TTC549 (cell line): ENCODE results near the gene TENT5C.

ENCODE experiments used
- FAIRE-seq: peaks from 2 replicates; lab custom pipeline; 2012; peaks lifted over from hg19 to GRCh38; lab: Jason Lieb, UNC

TENT5C gene

DNA sequence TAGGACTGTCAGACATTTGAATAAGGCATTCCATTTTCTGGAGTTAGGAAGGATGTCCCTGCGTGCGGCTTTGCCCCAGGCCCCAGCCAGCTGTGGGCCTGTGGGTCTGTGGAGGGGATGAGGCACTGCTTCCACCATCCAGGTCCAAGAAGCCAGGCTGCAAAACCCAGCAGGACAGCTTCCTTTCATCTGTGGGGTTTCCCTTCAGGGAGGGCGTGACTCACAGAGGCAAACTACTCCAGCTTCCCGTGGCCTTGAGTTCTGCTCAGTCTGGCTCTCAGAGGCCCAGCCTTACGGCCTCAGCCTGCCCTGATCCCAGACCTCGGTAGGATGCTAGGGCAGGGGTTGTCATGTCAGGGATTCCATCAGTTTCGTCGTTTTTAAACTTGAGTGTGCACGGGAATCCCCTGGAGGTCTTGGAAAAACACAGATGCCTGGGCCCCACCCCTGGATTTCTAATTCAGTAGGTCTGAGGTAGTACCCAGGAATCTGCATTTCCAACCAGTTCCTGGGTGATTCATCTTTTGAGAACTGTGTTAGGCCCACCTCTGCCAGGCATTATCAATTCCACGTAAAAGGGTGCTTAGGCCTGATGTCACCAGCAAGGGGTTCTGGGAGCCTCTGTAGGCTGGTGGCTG is 32.3 kb upstream of the TENT5C start:
- FAIRE-seq = no peak

DNA sequence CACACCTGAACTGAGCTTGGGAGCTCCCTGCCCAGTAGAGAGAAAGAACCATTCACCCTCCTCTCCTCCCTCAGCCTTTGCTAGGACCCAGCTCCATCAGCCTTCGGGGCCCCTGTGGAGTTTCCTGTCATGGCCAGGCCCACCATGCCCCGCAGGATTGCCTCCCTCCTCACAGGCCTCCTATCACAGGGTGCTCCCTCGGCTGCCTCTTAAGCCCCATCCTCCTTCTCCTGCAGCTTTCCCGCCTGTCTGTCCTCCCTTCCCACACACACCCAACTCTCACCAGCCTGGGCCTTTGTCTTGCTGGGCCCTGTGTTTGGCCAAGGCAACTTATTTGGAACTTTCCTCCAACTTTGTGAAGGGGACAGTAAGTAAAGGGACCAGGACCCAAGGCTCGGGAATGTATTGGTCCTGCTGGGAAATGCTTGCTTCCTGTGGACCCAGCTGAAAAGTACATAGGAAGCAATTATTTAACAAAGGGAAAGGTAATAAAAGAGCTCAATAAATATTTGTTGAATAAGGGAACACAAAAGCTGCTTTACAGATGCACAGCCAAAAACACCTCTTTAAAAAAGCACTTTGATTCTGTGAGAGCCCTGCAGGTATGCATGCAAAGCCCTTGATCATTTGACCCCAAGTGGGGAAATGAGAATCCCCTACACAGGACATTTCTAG is 31.6 kb upstream of the TENT5C start:
- no peak for FAIRE-seq

DNA sequence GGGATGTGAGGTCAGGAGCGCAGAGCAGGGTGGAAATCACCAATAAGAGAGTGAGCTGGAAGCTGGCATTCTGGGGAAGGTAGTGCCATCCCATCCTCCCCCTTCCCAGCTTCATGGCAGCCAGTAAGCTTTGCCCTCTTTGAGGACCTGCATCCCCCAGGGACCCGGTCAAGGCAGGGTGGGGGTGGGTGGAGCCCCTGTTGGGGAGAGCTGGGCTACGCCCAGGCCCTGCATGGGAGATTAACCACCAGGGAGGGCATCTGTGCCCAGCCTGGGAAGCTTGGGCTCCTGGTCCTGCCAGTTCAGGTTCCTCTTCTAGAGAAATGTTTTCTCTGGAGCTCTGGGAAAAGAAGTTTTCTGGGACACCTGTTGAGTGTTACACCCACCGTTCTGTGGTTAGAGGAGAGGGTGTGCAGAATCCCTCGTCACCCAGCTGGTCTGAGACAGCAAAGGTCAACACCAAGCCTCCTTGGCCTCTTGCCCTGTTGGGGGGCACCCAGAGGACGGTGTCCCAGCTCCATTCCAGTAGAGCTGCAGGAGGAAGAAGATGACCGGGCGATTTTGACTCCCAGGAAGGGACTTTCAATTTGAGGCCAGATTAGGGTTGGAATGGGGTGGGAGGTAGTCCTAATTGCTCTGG is 30.1 kb upstream of the TENT5C start:
- FAIRE-seq = no peak

DNA sequence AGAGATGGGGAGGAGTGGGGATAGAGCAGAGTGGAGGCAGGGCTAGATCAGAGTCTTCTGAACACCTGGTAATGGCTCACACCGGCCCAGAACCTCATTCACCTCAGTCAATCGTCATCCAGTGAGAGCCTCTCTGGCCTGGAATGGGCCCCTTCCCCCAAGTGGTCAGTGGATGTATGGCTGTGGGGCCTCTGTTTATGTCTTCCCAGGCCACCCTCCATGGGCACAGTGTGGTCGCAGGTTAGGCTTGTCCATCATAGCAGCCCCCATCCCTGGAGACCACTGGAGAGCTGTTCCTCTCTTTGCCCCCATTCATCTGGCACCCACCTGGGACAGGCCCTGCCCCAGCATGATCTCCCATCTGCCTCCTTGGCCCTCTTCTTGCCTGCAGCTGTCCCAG is 29.6 kb upstream of the TENT5C start:
- FAIRE-seq = no peak

DNA sequence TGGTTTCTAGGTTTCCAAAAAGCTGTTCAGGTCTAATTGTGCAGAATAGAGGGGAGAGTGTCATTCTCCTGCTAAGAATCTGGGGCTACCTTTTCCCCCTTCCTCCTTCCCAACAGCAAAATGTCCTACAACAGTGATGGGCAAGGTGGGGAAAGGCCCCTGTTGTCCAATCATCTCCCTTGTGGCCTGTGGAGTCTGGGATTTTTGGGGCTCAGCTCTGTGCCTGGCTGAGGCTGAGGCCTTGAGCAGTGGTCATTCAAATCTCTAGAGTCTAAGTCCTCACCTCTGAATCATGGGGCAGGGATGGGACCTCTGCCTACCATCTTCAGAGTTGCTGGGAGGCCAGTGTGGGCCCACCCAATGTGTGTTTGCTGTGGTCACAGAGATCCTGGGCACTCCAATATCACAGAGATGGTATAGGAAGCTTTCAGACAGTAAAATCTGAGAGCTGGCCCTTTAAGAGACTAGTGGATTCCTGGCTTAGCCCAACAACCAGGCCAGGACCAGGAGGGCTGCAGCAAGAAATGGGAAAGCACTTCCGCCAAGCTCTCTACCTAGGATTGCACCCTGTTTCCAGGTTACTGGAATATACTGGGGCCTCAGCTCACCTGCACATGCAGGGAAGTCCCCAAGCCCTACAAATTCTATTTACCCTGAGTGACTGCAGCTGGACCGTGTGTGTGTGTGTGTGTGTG is 28.5 kb upstream of the TENT5C start:
- FAIRE-seq = no peak

DNA sequence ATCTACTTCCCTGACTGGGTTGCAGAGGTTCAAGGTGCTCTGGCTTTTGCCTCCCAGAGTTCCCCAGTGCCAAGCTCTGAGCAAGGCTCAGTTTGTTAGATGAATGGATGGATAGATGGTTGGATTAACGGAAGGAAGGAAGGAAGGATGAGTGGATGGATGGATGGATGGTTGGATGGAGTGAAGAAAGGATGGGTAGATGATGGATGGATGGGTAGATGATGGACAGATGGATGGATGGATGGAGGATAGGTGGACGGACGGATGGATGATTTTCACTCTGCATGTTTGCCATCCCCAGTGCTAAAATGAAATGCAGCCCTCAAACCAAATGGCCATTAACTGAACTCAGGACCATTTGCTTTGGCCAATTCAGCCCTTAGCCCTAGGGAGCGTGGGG is 27.4 kb upstream of the TENT5C start:
- no peak for FAIRE-seq

DNA sequence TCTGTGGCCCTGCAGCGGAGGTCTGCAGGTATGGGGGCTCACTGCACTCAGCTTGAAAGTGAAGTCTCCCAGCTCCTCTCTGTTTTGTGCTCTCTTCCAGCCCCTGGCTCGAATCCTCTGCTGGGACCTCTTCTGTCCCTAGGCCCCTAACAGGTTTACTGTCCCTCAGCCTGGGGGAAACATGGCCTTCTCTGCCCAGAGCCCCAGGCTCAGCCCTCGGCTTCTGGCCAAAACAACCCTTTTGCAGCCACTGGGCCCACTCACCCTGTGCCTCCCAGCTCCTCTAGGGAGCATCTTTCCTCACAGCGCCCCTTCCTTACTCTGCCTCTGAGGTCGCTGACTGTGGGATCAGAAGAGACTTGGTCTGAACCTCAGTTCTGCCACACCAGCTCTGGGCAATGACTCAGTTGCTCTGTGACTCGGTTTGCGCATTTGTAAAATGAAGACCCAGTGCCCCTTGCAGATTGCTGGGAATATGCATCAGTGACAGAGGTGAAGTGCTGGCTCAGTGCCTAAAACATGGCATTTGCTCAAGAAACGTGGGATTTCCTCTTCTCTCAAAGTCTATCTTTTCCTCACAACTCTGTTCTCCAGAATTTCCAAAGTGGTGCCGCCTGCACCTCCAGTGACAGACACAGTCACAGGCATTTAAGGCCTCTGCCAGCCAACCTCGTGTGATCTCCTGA is 26.5 kb upstream of the TENT5C start:
- FAIRE-seq = no peak

DNA sequence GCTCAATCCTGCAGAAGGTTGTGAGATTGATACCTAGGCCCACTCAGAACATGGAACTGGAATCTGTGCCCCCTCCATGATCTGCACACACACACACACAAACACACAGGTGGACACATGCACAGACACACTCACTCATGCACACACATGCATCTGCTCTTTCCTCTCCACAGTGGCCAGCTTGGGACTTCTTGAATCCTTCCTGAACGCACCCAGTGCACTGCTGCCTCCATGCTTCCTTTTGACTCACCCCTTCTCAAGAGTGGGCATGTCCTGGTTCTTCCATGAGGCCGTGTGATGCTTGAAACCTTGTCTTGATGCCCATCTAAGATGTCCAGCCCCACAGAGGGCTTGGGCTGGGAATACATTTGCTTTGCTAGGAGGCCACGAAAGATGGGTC is 25.4 kb upstream of the TENT5C start:
- no peak for FAIRE-seq

DNA sequence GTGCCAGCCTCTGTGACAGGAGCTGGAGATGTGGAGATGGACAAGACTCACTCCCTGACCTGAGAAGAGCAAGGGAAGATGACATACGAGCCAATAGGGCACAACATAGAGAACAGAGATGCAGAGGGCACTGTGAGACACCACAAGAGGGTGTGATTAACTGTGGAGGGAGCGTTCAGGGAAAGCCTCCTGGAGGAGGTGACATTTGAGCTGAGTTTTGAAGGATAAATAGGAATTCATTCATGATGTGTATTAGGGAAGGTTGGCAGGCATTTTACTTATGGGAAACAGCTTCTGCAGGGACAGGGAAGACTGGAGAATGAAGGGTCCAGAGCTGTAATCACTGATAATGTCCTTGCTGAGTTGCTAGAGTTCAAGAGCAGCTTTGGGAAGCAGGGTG is 25.0 kb upstream of the TENT5C start:
- no peak for FAIRE-seq

DNA sequence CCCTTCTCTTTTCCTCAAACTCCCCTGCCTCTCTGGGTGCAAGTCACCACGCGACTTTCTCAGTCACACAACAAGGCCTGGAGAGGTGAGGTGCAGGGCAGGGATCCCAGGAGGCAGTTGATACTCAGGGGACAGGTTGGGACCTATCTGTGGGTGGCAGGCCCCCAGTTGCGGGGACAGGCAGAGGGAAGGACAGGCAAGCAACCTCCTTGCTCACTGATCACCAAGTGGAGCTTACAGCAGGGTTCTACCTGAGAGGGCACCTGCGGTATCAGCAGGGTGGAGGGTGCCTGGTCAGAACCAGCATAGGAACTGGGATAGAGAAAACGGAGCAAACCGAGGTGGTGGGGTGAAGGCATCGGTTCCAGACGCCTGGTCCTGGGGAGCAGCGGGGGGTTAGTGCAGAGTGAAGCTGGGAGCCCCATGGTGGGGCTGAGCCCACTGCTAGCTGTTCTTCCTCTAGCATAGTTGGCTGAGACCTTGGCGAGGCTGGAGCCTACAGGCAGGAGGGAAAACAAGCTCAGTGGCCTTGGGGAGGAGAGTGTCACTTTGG is 24.4 kb upstream of the TENT5C start:
- no peak for FAIRE-seq

DNA sequence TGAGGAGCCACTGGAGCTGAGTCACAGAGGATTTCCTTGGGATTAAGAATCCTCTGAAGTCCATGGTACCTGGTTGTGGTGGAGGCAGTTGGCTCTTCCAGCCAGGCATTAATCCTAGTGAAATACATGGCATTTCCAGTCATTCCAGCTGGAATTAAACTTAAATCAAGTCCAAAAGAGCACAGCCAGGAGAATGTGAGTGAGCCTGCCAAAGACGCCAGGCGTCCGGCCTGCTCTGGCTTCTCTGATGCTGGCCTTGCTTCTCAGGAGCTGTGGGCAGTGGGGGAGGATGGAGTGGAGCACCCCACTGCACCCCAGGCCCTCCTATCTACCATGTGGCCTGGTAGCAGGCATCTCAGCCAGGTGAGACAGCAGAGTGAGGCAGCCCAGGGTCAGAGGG is 23.4 kb upstream of the TENT5C start:
- FAIRE-seq = no peak

DNA sequence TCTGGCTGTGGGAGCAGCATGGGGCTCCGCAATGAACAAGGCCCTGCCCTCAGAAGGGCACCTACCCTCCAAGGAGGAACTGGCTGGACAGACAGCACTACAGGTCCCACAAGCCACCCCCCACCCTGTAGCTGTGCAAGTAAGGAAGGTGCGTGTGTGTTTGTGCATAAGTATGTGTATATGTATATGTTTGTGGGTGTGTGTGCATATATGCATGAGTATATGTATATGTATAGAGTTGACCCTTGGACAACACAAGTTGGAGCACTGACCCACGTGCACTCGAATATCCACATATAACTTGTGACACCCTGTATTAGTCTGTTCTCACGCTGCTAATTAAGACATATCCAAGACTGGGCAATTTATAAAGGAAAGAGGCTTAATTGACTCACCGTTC is 22.6 kb upstream of the TENT5C start:
- no peak for FAIRE-seq

DNA sequence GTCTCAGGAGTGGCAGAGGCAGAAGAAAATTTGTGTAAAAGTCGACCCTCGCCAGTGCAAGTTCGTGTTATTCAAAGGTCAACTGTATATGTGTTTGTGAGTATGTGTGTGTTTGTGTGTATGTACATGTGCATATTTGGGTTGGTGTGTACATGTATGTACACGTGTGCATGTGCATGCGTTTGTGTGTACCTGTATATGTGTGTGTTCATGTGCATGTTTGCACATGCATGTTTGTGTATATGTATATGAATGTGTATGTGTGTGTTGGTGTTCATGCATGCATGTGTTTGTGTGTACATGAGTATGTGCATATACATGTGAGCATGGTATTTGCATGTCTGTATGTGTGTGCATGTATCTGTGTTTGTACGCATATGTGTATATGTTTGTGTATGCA is 21.7 kb upstream of the TENT5C start:
- FAIRE-seq = no peak

DNA sequence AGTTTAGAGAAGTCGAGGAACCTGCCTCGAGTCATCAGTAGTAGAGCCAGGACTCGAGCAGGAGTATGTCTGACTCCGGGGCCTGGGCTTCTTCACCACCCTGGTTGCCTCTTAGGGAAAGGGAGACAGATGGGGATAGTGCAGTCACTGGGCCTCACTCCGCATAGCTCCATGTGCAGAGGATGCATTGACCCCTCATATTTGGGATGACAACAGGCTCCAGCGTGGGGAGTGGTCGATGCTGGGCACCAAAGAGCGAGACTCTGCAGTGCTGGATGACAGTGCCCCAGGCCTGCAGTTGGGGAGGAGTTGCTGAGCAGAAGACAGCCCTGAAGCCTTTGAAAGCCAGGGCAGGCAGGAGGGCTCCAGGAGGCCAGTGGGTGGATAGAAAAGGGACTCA is 20.8 kb upstream of the TENT5C start:
- FAIRE-seq = no peak

DNA sequence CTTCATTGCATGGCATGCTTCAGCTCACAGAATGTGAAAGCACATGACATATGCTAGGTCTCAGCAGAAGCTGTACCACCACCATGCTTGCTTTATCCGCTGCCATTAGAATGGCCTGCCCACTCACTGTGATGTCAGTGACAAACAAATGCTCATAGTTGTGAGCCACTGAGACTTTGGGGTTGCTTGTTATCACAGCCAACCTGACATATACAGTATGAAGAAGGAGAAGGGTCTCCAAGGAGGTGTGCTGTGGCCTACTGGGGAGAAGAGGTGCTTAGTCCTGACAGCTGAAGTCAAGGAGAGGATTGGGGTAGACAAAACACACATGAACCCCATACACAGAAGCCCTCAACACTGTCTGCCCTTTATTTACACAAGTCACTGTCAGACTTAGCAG is 19.5 kb upstream of the TENT5C start:
- FAIRE-seq = no peak

DNA sequence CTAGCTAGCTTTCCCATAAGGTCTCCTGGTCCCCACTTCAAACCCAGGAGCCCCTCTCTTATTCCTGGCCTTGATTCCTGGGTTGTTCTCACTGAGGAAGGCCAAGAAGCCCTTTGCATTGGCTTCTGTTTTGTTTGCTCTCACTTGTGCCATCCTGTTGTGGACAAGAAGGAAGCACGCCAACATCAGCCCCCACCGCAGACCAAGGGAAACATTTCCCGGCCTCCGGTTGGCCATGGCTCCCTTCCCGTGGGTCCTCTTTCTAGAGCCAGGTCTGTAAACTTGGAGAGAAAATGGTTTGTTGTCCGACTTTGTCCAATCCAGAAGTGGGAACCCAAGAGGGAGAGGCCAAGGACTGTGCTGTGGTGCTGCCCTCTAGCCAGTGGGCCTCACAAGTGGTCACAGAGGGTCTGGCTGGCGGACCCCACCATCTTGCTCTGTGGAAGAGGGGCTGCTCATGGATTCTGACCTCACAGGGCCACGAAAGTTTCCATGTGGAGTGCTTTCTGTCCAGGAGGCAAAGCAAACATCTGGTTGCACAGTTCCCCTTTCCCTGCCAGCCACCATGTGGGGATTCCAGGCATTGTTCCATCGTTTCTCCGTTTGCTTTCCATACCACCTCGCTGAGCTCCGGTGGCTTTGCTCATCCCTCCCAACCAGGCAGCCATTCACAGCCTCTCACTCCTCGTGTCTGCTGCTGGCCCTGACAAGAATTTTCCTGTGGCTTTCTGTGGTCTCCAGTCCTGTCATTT is 18.9 kb upstream of the TENT5C start:
- FAIRE-seq = no peak

DNA sequence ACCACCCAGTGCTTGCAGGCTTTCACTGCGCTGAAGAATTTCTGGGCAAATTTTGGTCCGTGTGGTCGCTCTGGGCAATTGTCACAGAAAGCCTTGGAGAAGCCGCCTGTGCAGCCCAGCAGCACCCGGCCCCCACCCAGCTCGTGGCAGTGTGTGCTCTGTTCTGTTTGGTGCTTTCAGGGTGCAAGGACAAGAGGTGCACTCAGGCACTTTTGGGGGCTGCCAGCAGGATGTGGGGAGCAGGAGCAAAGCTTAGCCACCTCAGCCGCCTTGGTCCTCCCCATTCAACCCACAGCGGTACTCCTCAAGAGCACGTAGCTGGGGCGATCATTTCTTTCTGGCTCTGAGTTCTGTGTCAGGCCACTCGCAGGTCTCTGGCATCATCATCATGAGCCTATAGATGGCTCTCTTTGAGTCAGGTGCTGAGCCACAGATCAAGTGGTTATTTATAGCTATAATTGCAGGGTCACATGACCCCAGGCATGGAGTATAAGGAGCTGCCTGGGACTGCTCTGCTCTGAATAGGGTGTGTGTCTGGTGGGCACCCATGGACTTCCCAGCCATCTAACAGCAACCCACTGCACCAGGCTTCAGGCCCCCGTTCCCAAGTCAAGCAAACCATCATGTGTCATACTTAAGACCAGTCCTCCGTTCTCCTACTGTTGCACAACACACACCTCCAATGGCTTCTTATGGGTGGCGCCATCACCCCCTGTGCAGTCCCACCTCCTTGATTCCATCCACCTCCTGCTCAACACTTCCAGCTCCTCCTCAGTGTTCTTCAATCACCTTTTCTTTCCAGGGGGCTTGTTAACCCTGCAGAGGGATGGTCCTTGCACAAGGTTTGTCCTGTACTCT is 18.1 kb upstream of the TENT5C start:
- no peak for FAIRE-seq

DNA sequence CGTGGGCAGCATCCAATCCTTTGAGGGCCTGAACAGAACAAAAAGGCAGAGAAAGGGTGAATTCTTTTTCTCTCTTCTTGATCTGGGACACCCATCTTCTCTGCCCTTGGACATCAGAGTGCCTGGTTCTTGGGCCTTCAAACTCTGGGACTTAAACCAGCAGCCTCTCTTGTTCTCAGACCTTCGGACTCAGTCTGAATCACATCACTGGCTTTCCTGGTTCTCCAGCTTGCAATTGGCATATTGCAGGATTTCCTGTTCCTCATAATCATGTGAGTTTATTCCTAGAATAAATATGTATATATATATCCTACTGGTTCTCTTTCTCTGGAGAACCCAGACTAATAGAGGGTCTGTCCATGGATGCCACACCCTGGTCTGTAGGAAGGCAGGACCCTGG is 16.3 kb upstream of the TENT5C start:
- FAIRE-seq = no peak

DNA sequence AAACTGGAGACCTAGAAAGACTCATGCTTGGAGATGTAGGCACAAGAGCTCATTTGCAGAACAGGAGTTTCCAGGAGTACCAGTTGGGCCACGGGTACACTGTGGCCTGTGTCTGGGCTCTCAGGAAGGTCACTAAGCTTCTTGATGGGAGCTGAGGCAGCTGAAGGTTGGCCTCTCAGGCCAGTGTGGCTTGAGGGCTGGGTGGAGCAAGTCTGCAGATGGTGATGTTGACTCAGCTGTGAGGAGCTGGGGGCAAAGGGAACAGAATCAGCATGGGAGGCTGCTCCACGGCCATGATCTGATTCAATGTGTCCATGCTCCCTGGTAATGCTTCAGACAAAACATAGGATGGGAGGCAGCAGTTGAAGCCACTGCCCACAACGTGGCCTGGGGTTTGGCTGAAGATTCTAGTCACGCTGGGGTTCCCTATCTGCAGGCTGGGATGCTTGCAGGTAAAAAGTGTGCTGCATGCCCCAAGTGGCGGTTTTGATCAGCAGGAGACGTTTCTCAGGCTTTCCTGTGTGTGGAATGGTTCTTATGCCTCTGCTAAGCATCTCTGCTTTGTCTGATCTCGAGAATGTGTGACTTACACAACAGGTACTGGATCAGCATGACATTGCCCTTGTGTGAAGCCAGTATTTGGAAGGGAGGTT is 15.4 kb upstream of the TENT5C start:
- FAIRE-seq = no peak

DNA sequence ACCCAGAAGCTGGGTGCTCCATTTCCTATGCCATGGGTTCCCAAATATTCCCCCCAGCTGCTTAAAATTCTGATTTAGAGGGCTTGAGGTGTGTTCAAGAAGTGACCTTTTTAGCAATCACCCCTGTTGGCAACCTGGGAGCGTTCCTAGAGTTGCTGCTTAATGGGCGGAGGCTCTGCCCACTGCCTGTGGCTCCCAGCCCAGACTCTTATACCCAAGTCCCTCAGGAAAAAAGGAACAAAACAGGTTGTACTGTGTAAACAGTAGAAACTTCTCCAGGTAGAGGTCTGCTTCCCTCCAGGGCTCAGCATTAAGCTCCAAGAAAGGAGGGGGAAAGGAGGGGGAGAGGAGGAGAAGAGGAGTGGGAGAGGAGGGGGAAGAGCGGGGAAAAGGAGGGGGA is 14.6 kb upstream of the TENT5C start:
- no peak for FAIRE-seq
